Neural progenitor cell (in vitro differentiated cells): ENCODE results near the gene ARAP3.

Source experiments
- CTCF ChIP-seq: fragments of 200-600 bp; sonication (generic); IDR thresholded peaks from 2 replicates; pipeline ENCODE4 v1.5.1; 2017; ENCODE audit warnings: antibody characterized with exemption, mild to moderate bottlenecking
- EZH2 ChIP-seq: fragments of 200-600 bp; sonication (generic); IDR thresholded peaks from 2 replicates; pipeline ENCODE4 v1.6.1; 2017; ENCODE audit warnings: antibody characterized with exemption, mild to moderate bottlenecking, moderate library complexity
- EZH2phosphoT487 ChIP-seq: fragments of 200-600 bp; sonication (generic); IDR thresholded peaks from 2 replicates; pipeline ENCODE4 v1.6.1; 2017; ENCODE audit warnings: antibody characterized with exemption

- TF ChIP-seq CTCF (no peak), EZH2phosphoT487 (no peak), EZH2 (no peak)
Measured at GRCh38 chr5:141680751-141681201, 1.3 kb downstream of the ARAP3 start.
